GM23248 (cell line): ENCODE measurements around the gene L3MBTL1. TPM values are rescaled to one million over a fixed set of nuclear protein-coding genes. Genes with fewer than 3 reads are reported as not detected.

Experiments used
- DNase-seq: peaks from one replicate; pipeline ENCODE4 v3.0.0-alpha.2; 2015
- H2AFZ ChIP-seq: fragments of 200-600 bp; sonication (generic); 2 replicates; pipeline ENCODE4 v1.6.1; 2016; ENCODE audit warnings: antibody characterized with exemption
- H3F3A ChIP-seq: fragments of 200-600 bp; sonication (generic); 2 replicates; pipeline ENCODE4 v1.6.1; 2016; ENCODE audit warnings: mild to moderate bottlenecking, antibody characterized with exemption, mixed run types; ENCODE audit not compliant: insufficient read depth
- H3K27ac ChIP-seq: fragments of 200-600 bp; sonication (generic); 2 replicates; pipeline ENCODE4 v1.5.1; 2016; ENCODE audit warnings: mild to moderate bottlenecking
- H3K27me3 ChIP-seq: fragments of 200-600 bp; sonication (generic); replicated peaks from 2 replicates; pipeline ENCODE4 v1.6.1; 2016; ENCODE audit warnings: mild to moderate bottlenecking; ENCODE audit not compliant: insufficient read depth
- H3K36me3 ChIP-seq: fragments of 200-600 bp; sonication (generic); 2 replicates; pipeline ENCODE4 v1.6.1; 2016; ENCODE audit warnings: low read depth, mild to moderate bottlenecking
- H3K4me1 ChIP-seq: fragments of 200-600 bp; sonication (generic); 2 replicates; pipeline ENCODE4 v1.6.1; 2016; ENCODE audit warnings: mild to moderate bottlenecking; ENCODE audit not compliant: insufficient read depth
- H3K4me2 ChIP-seq: fragments of 200-600 bp; sonication (generic); one replicate; pipeline ENCODE4 v1.6.1; 2016; ENCODE audit warnings: mild to moderate bottlenecking; ENCODE audit not compliant: unreplicated experiment
- H3K4me3 ChIP-seq: fragments of 200-600 bp; sonication (generic); 2 replicates; pipeline ENCODE4 v1.5.1; 2016; ENCODE audit warnings: mild to moderate bottlenecking
- H3K79me2 ChIP-seq: fragments of 200-600 bp; sonication (generic); 2 replicates; pipeline ENCODE4 v1.6.1; 2016; ENCODE audit warnings: mild to moderate bottlenecking; ENCODE audit not compliant: insufficient read depth
- H3K9ac ChIP-seq: fragments of 200-600 bp; sonication (generic); 2 replicates; pipeline ENCODE4 v1.6.1; 2016; ENCODE audit warnings: mild to moderate bottlenecking
- H3K9me2 ChIP-seq: fragments of 200-600 bp; sonication (generic); 2 replicates; pipeline ENCODE4 v1.6.1; 2016; ENCODE audit warnings: mixed run types, mild to moderate bottlenecking, moderate library complexity; ENCODE audit not compliant: insufficient read depth
- H3K9me3 ChIP-seq: fragments of 200-600 bp; sonication (generic); one replicate; pipeline ENCODE4 v1.6.1; 2017; ENCODE audit warnings: low read depth
- H4K20me1 ChIP-seq: fragments of 200-600 bp; sonication (generic); 2 replicates; pipeline ENCODE4 v1.6.0; 2016; ENCODE audit not compliant: insufficient read depth
- EZH2 ChIP-seq: fragments of 200-600 bp; sonication (generic); IDR thresholded peaks from 2 replicates; pipeline ENCODE4 v1.6.1; 2018; ENCODE audit warnings: antibody characterized with exemption, mild to moderate bottlenecking; ENCODE audit not compliant: insufficient read depth, poor library complexity, severe bottlenecking
- EZH2phosphoT487 ChIP-seq: fragments of 200-600 bp; sonication (generic); IDR thresholded peaks from 2 replicates; pipeline ENCODE4 v1.6.1; 2018; ENCODE audit warnings: antibody characterized with exemption, moderate library complexity, mild to moderate bottlenecking, low read depth; ENCODE audit not compliant: insufficient read depth
- WGBS, 2 experiments: methylation state at CpG; one replicate each; pipeline ENCODE4 v1.1.6; 2015 to 2017; ENCODE audit warnings: low lambda C conversion rate in 2 of 2, low coverage in 1 of 2; ENCODE audit errors: missing lambda C conversion rate in 2 of 2; 5-methylcytosine and 5-hydroxymethylcytosine counted together
- in situ Hi-C: fragments of 300-500 bp; cut with MboI; formaldehyde crosslinking; loops from 2 replicates; pipeline ENCODE4 v1.15.0; 2020
- polyA plus RNA-seq: library from polyadenylated mRNA; unstranded; fragments of >200 nt; fragmentation: Nextera tagmentation; extraction: Ambion mirVana; gene quantifications from 2 replicates; pipeline ENCODE4 v1.2.1, GENCODE V29; 2016
- total RNA-seq: library from RNA; depleted of rRNA; stranded (reverse); fragments of >200 nt; shearing (Covaris generic); gene quantifications from 2 replicates; pipeline ENCODE4 v1.2.3, GENCODE V29; 2014

Gene L3MBTL1
- total and polyA plus RNA-seq, 2 experiments from 2014 or later = 0.22 to 0.35 TPM

GRCh38 chr20:43520074-43520630 lies 12.7 kb downstream of the L3MBTL1 start:
- Histone ChIP-seq H3K9ac (no peak overlapping the region), H3F3A (no peaks in the 10 kb centered on the region), H4K20me1 (no peaks in the 10 kb centered on the region), H3K27me3 (no peaks in the 10 kb centered on the region), H3K9me2 (no peaks in the 10 kb centered on the region), H3K36me3 (no peaks in the 10 kb centered on the region), H2AFZ (no peak overlapping the region), H3K4me3 (no peak overlapping the region), H3K4me1 (no peaks in the 10 kb centered on the region), H3K9me3 (no peaks in the 10 kb centered on the region), H3K27ac (no peak overlapping the region), H3K4me2 (no peak overlapping the region), H3K79me2 (no peaks in the 10 kb centered on the region)
- in situ Hi-C loops = no loop called here
- no peak for DNase-seq
- 90 to 91% methylated on average over 1 of the region's 1 CpG for WGBS, 2 experiments
- no peak for TF ChIP-seq EZH2
- no peak for TF ChIP-seq EZH2phosphoT487

- DNase-seq = no peak
- in situ Hi-C loops = no loop called here
- no peaks in the 10 kb centered on the region for H3K9me3 ChIP-seq
- no peak overlapping the region for H3K4me2 ChIP-seq
- H3K79me2 ChIP-seq = no peaks in the 10 kb centered on the region
- WGBS, 2 experiments = 24 to 32% methylated on average over 5 of the region's 5 CpGs
- TF ChIP-seq EZH2phosphoT487 (no peak), EZH2 (no peak)
- H3K36me3 ChIP-seq = no peaks in the 10 kb centered on the region
- no peaks in the 10 kb centered on the region for H4K20me1 ChIP-seq
- no peaks in the 10 kb centered on the region for H3F3A ChIP-seq
- no peak overlapping the region for H3K27ac ChIP-seq
- no peaks in the 10 kb centered on the region for H3K9me2 ChIP-seq
- no peak overlapping the region for H3K9ac ChIP-seq
- no peaks in the 10 kb centered on the region for H3K4me1 ChIP-seq
- no peak overlapping the region for H2AFZ ChIP-seq
- 0 out of 2 replicates have a peak, but pooled peaks cover 3% of the 10 kb centered on the region for H3K27me3 ChIP-seq
- H3K4me3 ChIP-seq = no peak overlapping the region
Observed at GRCh38 chr20:43525021-43525420, 17.5 kb downstream of the L3MBTL1 start.

GRCh38 chr20:43528258-43528875 lies 20.9 kb downstream of the L3MBTL1 start:
- in situ Hi-C loops = no loop called here
- 62% methylated on average over 8 of the region's 8 CpGs for WGBS, 2 experiments

GRCh38 chr20:43529051-43529450 lies 21.6 kb downstream of the L3MBTL1 start:
- H3K9me2 ChIP-seq = no peaks in the 10 kb centered on the region
- H3K9me3 ChIP-seq = no peaks in the 10 kb centered on the region
- no peaks in the 10 kb centered on the region for H3K79me2 ChIP-seq
- DNase-seq = no peak
- H3K27ac ChIP-seq = no peak overlapping the region
- H3K9ac ChIP-seq = no peak overlapping the region
- no peak overlapping the region for H2AFZ ChIP-seq
- H3K4me2 ChIP-seq = no peak overlapping the region
- H3K4me3 ChIP-seq = no peak overlapping the region
- H3K27me3 ChIP-seq = 0 out of 2 replicates have a peak, but pooled peaks cover 3% of the 10 kb centered on the region
- WGBS, 2 experiments = 74 to 76% methylated on average over 5 of the region's 5 CpGs
- in situ Hi-C loops = no loop called here
- no peaks in the 10 kb centered on the region for H3K36me3 ChIP-seq
- peaks cover 7% of the 10 kb centered on the region for H3K4me1 ChIP-seq
- no peaks in the 10 kb centered on the region for H4K20me1 ChIP-seq
- H3F3A ChIP-seq = no peaks in the 10 kb centered on the region
- no peak for TF ChIP-seq EZH2phosphoT487
- no peak for TF ChIP-seq EZH2

More at GRCh38 chr20:43528258-43528875, 20.9 kb downstream of the L3MBTL1 start:
- H2AFZ ChIP-seq = no peak overlapping the region
- no peak for DNase-seq
- no peaks in the 10 kb centered on the region for H3F3A ChIP-seq
- no peaks in the 10 kb centered on the region for H3K36me3 ChIP-seq
- H3K4me2 ChIP-seq = no peak overlapping the region
- no peak overlapping the region for H3K27ac ChIP-seq
- no peak overlapping the region for H3K4me3 ChIP-seq
- H3K9me3 ChIP-seq = no peaks in the 10 kb centered on the region
- TF ChIP-seq EZH2phosphoT487 (no peak), EZH2 (no peak)
- H3K4me1 ChIP-seq = peaks cover 7% of the 10 kb centered on the region
- no peak overlapping the region for H3K9ac ChIP-seq
- no peaks in the 10 kb centered on the region for H3K9me2 ChIP-seq
- 0 out of 2 replicates have a peak, but pooled peaks cover 3% of the 10 kb centered on the region for H3K27me3 ChIP-seq
- no peaks in the 10 kb centered on the region for H4K20me1 ChIP-seq
- H3K79me2 ChIP-seq = no peaks in the 10 kb centered on the region
